NCI-H187 (cell line): ENCODE data around the gene CDH15.
"Not testable (repeated sequence)": the region's sequence is repeated elsewhere in the genome, so short reads cannot be mapped to it uniquely, and the experiment has no call there.

Experiments used
- DNase-seq, 2 experiments: peaks; one replicate each; lab custom pipeline; 2025; lab: John Stamatoyannopoulos, UW

The CDH15 gene

DNA sequence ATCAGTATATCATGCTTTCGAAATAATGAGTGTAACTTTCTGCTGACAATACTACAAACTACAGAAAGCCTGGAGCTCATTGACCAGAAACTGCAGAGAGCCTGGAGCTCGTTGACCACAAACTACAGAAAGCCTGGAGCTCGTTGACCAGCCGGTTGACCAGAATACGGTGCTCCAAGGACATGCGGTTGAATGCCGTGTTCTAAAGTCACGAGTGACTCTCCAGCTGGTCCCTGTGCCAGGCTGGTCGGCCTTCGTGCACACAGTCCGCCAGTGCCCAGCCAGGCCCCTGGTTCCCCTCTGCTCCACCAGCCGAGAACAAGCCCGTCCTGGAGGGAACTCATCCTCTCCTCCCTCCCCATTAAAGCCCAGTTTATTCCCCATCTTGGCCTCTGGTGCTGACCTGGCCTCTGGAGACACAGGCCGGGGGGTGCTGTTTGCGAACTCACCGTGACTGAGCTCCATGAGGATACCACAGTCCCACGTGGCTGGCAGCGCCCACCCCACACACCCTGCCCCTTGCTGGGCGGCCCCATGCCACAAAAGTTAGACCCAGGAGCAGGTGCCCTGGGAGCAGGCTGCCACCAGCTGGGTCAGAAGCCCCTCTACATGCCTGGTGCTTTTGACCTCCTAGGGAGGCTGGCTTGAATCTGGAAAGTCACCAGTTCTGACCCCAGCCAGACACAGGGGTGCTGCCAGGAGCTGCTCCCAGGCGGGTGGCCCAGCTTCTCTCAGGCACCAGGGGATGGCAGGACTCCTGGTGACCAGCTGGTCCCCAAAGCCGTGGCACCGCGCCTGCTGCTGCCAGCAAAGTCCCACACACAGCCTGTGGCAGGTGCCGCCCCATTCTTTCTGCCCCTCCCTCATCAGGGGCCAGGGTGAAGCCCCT is 15.5 kb upstream of the CDH15 start:
- no peak for DNase-seq

DNA sequence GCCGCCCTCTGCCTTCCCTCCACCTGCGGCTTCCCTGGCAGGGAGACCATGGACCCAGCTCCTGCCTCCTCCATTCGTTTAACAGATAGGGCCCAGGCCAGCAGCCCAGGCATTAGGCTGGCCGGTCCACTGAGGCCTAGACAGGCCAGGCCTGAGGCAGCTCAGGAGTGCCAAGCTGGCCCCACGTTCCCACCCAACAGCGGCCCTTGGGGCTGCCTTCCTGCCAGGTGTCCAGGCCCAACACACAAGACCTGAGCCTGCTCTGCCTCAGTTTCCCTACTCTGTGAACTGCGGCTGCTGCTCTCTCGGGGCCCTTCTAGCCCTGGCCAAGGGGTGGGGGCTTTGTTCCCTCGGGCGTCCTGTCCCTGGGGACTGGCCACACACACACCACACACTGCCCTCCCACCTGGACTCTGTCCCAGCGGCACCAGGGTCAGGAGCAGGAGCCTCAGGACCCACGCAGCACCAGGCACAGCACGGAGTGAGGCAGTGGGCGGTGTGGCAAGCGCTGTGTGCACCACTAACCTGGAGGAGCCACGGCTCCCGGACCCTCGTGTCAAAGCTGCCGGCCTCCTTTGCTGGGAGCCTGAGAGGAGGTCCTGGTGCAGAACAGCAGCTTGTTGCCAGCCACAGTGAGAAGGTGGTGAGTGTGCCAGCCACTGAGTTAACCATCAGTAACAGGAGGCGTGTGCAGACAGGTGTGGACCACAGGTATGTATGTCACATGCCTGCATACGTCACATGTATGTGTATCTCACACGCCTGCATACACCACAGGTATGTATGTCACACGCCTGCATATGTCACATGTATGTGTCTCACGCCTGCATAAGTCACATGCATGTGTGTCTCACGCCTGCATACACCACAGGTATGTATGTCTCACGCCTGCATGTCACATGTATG is 14.6 kb upstream of the CDH15 start:
- no peak for DNase-seq

DNA sequence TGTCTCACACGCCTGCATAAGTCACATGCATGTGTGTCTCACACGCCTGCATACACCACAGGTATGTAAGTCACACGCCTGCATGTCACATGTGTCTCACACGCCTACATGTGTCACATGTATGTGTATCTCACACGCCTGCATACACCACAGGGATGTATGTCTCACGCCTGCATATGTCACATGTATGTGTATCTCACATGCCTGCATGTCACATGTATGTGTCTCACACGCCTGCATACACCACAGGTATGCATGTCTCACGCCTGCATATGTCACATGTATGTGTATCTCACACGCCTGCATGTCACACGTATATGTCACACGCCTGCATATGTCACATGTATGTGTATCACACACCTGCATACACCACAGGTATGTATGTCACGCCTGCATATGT is 13.8 kb upstream of the CDH15 start:
- no peak for DNase-seq

DNA sequence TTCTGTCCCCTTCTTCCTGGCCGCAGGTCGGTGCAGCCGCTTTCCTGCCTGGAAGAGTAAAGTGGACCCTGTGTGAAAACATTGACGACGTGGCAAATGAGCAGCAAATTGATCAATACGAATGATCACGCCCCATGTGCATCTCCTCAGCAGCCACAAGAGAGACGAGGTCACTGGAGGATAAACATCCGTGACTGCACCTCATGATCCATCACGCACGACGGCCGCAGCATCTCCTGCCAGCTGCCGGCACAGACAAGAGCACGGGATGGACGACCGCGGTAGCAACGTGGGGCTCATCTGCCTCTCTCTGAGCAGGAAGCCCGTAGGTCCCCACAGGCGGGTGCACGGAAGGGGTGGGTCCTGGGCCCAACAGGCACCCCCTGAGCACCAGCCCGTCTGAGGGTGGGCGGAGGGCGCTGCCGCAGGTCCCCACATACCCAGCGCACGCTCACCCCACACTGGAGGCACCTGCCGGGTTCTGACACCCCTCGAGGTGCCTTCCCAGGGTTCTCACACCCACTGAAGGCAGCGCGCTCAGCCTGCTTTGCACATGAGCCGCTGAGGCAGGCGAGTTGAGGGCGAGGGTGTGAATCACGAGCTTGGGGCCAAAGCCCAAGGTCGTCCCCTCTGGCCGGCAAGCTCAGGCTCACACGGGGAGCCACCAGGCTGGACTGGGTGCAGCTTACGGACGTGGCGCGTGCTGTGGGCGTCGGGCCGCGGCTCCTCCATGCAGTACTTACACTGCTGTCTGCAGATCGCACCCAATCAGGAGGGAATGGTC is 12.3 kb upstream of the CDH15 start:
- no peak for DNase-seq

DNA sequence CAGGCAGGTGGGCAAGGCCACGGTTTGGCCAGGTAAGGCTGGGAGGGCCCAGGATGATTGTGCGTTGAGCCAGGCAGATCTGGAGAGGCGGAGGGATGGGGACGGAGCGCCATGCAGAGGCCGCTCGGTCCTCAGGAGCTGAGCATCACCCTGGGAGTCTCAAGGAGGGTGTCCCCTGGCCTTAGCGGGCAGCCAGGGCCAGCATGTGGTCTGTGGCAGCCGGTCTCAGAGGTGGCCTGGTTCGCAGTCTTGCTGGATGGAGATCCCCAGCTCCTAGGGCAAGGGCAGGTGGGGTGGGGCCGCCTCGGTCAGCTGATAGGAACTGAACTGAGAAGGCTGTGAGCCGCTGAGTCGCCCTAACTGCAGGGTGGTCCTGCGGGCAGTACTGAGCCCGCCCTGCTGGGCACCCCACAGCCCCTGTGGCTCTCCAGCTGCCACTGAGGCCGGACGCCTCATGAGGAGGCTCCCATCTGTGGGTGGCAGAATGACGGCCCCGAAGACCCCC is 11.6 kb upstream of the CDH15 start:
- DNase-seq = no peak

DNA sequence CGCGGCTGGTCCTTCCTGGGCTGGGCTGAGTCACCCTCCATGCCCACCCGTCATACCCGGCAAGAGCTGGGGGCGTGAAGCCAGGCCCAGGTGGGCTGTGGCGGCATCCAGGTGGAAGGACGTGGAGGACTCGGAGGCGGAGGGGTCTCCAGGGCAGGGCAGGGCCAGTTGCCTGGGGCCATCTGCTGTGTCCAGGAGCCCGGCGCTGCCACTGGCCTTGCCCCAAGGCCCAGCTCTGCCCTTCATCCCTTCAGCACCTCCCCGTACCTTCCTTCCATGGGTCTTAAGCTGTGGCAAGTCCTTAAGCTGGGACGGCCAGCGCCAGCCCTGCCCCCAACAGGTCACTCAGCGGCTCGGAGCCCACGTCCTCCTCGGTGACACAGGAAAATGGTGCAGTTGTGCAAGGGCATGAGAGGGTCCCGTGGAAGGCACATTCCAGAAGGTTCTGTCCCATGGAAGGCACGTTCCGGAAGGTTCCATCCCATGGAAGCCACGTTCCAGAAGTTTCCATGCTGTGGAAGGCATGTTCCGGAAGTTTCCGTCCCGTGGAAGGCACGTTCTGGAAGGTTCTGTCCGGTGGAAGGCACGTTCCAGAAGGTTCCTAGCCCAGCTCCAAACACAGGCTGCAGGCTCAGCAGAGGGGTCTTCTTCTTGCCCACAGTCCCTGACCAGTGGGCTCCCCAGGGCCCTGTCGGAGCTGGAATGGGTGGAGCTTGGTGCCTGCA is 10.4 kb upstream of the CDH15 start:
- no peak for DNase-seq

DNA sequence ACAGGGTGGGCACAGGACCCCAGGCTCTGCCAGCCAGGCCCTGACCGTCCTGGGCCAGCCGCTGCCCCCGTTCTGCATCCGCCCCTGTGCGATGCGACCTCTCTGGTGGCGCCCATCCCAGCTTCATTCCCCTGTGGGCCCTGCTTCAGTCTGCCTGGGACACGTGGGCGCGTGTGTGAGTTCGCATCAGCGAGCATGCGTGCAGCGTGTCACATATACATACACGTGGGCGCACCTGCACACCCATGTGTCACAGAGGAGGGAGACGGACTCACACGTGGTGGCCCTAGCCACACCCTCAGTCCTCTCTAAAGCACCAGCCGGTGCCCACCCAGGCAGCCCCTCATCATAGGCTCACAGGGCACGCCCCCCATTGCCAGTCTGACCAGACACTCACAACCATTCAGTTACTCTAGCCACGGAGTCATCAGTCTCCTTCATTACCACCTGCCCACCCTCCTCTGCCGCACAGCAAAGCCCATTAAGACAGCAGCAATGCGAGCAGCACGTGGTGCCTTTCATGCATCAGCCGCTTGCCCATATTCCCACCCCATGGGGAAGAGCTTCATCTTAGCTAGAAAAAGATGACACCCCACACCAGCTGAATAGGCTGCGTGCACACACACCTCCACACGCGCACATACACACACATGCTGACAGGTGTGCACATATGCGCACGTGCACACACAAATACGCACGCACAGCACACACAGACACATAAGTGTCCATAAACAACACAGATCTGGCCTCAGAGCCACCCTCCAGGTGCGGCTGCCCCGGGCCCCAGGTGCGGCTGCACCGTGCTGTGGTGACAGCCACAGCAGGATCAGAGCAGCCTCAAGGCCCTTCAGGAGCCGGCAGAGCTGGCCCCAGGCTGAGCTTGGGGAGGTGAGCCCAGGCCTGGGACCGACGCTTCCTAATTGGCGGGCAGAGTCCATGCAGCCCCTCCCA is 9.5 kb upstream of the CDH15 start:
- no peak for DNase-seq

DNA sequence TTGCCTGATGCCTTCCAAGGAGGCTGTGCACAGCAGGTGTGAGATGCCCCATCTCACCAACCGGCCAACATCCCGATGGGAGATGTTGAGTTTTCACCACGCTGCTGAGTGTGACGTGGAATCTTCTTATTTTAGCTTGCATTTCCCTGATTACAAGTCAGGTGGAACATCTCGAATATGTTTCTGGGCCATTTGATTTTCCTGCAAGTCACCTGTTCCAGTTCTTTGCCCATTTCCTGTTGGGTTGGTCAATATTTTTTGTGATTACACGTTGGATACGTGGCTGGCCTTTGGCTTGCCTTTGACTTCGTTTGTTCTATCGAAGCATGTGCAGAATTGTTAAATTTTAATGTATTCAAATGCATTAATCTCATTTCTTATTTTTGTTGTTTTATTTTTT is 8.3 kb upstream of the CDH15 start:
- no peak for DNase-seq

DNA sequence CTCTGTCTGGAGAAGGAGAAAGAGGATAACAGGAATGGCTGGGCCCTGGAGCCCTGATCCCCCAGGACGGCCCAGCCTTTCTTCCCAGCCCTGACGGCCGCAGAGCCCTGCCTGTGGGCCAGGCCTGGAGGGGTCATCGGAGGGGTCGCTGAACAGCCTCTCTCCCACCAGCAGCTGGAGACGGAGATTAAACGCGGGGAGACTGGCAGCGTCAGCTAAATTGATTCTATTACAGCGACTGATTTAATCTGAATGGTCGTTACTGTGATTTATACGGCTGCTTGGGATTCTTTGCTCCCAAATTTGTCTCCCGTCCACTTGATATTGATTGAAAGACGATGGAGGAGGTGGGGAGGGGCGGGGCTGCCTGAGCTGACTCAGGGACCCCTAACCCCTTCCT is 7.1 kb upstream of the CDH15 start:
- no peak for DNase-seq

DNA sequence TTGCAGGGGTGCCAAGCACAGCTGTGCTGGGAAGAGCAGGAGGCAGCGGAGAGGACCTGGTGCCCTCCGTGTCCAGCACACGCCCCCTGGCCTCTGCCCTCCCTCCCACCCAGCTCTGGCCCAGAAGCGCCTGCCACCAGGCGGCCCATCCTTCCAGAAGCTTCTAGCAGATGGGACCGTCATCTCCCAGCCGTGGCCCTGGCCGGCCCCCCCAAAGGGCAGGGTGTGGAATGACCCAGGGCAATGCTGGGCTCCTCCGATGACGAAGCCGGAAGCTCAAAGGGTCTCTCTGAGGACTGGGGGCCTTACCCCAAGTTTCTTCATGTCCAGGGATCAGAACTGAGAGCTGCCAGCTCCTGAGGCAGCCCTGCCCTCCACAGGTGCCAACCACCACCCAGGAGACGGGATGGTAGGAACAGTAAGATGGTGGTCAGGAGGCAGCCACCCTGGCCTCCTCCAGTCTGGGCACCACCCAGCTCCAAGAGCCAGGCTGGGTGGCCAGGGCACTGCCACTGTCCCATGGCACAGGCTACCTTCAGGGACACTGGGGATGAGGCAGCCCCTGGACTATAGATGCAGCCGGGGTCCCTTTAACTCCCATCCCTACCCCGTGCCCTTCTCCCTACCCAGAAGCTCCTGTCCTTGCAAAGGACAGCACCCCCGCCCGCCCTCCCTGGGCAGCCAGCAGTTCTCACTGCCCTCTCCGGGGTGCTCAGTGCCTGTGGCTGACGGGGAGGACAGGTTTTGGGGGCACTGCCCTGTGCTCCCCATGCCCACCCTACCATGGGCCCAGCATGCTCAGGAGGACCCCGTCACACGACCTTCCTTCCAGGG is 6.5 kb upstream of the CDH15 start:
- no peak for DNase-seq

DNA sequence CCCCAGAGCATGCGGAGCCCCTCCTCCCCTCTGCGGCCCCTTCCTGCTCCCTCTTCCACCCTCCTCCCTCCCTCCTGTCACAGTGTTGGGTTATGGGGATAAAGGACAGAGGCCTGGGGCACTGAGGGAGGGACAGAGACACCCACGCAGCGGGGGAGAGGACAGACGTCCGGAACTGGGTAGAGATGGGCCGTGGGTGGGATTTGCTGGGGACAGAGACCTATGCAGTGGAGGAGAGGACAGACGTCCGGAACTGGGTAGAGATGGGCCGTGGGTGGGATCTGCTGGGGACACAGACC is 5.9 kb upstream of the CDH15 start:
- DNase-seq = not testable (repeated sequence)

DNA sequence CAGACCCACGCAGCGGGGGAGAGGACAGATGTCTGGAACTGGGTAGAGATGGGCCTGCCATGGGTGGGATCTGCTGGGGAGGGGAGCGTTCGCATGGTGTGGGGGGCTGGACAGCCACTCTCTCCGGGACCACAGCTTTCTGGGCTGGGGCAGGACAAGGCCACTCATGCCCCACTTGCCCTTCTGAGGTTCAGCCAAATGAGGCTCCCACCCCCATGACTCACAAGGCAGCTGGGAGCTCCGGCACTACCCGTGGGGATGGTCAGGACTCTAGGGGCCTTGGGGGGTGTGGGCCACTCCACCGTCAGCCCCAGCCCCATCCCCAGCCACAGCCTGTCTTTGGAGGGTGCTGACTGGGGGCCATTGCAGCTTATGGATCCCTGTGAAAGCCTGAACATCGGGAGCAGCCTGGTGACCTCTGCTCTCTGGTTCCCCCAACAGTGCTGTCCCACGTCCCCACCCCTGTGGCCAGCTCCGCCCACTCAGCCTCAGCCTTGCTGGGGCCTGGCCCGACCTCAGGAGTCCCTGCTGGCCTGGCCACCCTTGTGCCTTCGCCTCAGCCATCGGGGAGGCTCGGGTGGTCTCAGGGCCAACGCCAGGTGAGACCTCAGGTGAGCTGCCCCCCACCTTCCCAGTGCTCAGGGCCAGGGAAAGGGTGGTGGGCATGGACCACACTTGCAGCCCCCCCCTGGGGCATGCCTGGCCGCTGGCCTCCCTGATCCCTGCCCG is 4.7 kb upstream of the CDH15 start:
- DNase-seq = no peak

DNA sequence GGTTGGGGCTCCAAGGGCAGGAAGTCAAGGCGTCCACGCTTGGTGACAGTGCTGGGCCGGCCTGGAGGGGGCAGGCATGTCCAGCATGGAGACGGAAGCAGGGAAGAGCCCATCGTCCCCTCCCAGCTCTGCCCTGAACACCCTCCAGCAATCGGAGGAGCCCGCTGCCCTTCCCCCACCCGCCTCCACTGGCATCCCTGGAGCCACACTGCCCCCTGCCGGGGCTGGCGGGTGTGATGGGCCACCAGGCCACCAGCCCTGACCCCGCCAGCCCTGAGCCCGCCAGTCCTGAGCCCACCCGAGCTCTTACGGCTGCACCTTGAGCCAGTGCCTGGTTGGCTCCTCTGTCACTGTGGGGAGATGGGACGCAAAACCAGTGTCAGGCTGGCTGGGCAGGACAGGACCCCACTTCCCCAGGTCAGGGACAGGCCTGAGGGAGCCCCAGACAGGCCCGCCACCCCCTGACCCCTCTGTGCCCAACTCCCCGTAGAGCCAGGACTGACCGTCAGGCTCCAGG is 4.1 kb upstream of the CDH15 start:
- peak; percentile 37 to 50 for DNase-seq

DNA sequence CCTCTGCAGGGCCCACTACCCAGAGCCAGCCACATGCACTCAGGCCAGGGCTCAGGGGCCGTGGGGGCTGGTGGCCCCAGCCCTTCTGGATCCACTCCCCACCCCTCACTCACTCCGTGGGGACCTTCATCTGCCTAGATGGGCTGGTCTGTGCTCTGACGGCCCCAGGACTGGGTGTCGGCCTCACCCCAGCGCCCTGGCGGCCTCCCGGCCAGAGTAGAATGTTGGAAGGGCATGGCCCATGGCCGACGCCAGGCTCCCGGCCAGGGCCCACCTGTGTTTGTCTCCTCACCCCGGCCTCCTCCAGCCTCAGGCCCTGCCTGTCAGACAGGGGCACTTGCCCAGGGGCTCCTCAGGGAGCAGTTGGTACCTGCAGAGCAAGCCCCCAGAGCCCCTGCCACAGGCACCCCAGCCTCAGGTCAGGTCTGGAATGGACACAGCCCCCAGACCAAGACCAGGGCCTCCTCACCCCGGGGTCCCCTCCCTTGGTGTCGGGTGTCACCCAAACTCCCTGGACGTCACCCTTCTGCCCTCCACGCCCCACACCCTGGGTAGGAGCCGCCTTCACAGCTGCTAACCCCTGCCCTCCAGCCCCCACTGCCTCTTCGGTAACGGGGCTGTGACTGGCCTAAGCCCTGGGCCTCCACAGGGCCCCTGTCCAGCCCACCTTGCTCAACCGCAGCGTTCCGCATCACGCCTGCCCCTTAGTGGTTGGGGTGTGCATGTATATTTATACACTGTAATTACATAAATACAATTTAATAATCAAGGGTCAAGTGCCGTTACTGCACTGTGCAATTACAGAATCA is 3.0 kb upstream of the CDH15 start:
- no peak for DNase-seq

DNA sequence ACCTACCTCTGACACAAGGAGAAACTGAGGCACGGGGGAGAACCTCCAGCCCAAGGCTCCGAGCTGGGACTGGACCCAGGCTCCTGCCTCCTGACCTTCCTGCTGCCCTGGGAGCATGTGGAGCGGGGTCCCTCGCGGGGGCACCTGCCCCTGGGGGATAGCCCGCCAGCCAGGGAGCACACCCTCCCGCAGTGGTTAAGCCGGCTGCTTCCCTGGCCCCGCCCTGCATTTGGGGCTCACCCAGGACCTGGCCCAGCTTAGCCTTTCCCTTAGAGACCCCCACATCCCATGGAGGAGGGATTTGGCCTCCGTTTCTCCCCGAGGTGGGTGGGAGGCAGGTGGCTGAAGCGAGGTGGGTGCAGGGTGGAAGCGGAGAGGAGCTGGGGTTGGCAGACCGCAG is 1.8 kb upstream of the CDH15 start:
- DNase-seq = no peak

DNA sequence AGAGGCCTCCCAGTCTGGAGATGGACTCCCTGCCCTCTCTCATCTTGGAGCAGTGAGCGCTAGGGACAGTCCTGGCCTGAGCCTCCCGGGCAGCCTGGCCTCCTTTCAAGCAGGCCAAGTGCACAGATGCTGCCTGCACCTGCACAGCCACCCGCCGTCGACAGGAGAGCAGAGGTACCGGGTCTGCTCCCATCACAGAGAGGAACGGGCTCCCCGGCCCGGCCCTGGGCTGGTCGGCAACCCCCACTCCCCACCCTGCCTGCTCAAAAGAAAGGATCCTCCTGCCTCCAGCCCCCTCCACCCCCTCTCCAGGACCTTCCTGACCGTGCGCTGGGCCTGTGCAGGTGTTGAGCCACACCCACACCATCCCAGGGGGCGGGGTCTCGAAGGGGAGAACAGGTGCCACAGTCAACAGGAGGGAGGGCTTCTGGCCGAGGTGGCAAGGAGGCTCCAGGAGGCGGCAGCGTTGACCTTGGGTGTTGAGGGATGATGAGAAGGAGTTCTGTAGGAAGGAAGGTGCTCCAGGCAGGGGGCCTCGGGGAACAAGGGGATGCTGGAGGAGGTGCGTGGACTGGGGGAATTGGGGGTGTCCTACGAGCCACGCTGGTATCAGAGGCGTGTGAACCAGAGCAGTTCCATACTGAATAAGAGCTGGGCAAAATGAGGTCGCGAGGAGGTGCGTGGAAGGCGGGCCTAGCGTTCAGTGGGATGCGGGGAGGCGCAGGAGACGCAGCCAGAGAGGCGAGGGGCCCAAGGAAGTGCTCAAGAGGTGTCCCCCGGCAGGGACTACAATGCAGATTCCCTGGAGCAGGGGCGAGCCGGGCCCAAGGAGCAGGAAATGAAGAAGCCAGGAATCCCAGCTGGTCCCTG is 967 bp upstream of the CDH15 start:
- peak in 1 of 2 experiments; percentile 69 for DNase-seq

DNA sequence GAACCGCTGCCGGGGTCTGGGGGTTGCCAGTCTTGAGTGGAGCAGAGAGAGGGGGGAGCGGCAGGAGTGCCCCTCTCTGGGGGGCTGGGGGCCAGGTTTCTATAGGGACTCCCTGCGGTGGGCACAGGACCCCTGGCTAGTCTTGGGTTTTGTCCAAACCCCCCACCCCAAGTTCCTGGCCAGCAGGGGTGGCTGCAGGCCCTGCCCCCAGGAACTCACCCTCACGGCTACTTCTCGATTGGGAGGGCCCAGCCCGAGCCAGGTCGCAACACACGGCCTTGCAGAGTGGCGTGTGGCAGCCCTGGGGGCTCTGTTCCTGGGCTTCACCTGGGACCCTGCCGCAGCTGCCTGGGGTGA is 601 bp downstream of the CDH15 start:
- no peak for DNase-seq
